HepG2 (cell line): ENCODE results near the gene MYOF. TPM values are rescaled to one million over a fixed set of nuclear protein-coding genes. Genes with fewer than 3 reads are reported as not detected.

Experiments
- ATAC-seq: fragments of 200-7000 bp; cut with Tn5 transposase; 3 replicates; pipeline ENCODE4 v1.9.1; 2020; ENCODE audit warnings: mild to moderate bottlenecking, moderate library complexity
- BruUV-seq: library from RNA; stranded (reverse); fragments of 400-500 nt; replicated peaks from 2 replicates; lab custom pipeline; 2021; lab: Mats Ljungman, UMichigan
- CTCF ChIA-PET: fragments of 300-600 bp; formaldehyde crosslinking; extraction: SDS; loops from one replicate; lab custom pipeline; 2021; ENCODE audit warnings: low total read pairs, inconsistent platforms, low intra/inter-chr PET ratio; lab: Yijun Ruan, JAX
- POLR2A ChIA-PET: fragments of 350-600 bp; sonication (Branson Sonifier 250); formaldehyde crosslinking; loops from one replicate; lab custom pipeline; 2020; ENCODE audit warnings: antibody characterized with exemption, inconsistent platforms; lab: Yijun Ruan, JAX
- DNase-seq: peaks from one replicate; pipeline ENCODE4 v3.0.0-alpha.2; 2015; ENCODE audit warnings: low spot score
- FAIRE-seq: peaks from 3 replicates; lab custom pipeline; 2011; peaks lifted over from hg19 to GRCh38; lab: Jason Lieb, UNC
- H2AFZ ChIP-seq: one replicate; pipeline ENCODE4 v1.6.1; 2011; ENCODE audit warnings: low read length, inconsistent platforms
- H3K27ac ChIP-seq: fragments of 300-600 bp; 3 replicates; pipeline ENCODE4 v1.8.0; 2011; ENCODE audit warnings: mixed run types, mild to moderate bottlenecking, mixed read lengths, low read length, inconsistent platforms; ENCODE audit not compliant: insufficient read depth; ENCODE audit errors: extremely low read length
- H3K27me3 ChIP-seq, 2 experiments: fragments of 200-600 bp in 1 of 2; 2 replicates in 1 of 2; 3 replicates in 1 of 2; pipeline versions ENCODE4 v1.6.0 to v1.8.0; 2011; ENCODE audit warnings: low read length in 2 of 2, mild to moderate bottlenecking in 2 of 2, moderate library complexity in 2 of 2, inconsistent platforms in 1 of 2; ENCODE audit not compliant: insufficient read depth in 2 of 2, control insufficient read depth in 1 of 2
- H3K36me3 ChIP-seq, 2 experiments: fragments of 200-600 bp in 1 of 2; replicated peaks in 1 of 2; 2 replicates in 1 of 2; 3 replicates in 1 of 2; pipeline versions ENCODE4 v1.5.1 to v1.8.0; 2011; ENCODE audit warnings: low read length in 2 of 2, inconsistent platforms in 1 of 2; ENCODE audit not compliant: insufficient read depth in 2 of 2, control insufficient read depth in 1 of 2
- H3K4me1 ChIP-seq: 2 replicates; pipeline ENCODE4 v1.5.1; 2012; ENCODE audit warnings: low read length, inconsistent platforms; ENCODE audit not compliant: insufficient read depth
- H3K4me2 ChIP-seq: 2 replicates; pipeline ENCODE4 v1.6.0; 2011; ENCODE audit warnings: low read depth, low read length, inconsistent platforms
- H3K4me3 ChIP-seq, 3 experiments: fragments of 200-600 bp in 1 of 3; sonication (generic), shearing (Covaris generic) in 1 of 3; replicated peaks in 1 of 3; 2 replicates each; pipeline ENCODE4 v1.5.1; 2011 to 2016; ENCODE audit warnings: low read length in 3 of 3, inconsistent platforms in 2 of 3, low read depth in 2 of 3, mild to moderate bottlenecking in 2 of 3, control low read depth in 1 of 3, mixed read lengths in 1 of 3; ENCODE audit not compliant: insufficient read depth in 1 of 3
- H3K79me2 ChIP-seq: one replicate; pipeline ENCODE4 v1.6.1; 2011; ENCODE audit warnings: low read length, inconsistent platforms; ENCODE audit not compliant: insufficient read depth
- H3K9ac ChIP-seq: 2 replicates; pipeline ENCODE4 v1.6.0; 2011; ENCODE audit warnings: mild to moderate bottlenecking, low read depth, low read length, inconsistent platforms; ENCODE audit not compliant: insufficient read depth
- H3K9me3 ChIP-seq: 2 replicates; pipeline ENCODE4 v1.5.1; 2012; ENCODE audit warnings: mild to moderate bottlenecking, low read length
- H4K20me1 ChIP-seq: 2 replicates; pipeline ENCODE4 v1.6.0; 2011; ENCODE audit warnings: inconsistent platforms, mild to moderate bottlenecking, low read length, moderate library complexity; ENCODE audit not compliant: insufficient read depth
- ASH2L ChIP-seq: fragments of 300-600, 200-600 bp; sonication (generic); IDR thresholded peaks from 2 replicates; pipeline ENCODE4 v1.7.0; 2017; ENCODE audit warnings: low read depth, mild to moderate bottlenecking, moderate library complexity, mixed read lengths, low read length; ENCODE audit not compliant: insufficient read length
- ATAD3A ChIP-seq: sonication (generic); formaldehyde crosslinking; IDR thresholded peaks from 2 replicates; pipeline ENCODE4 v1.4.0; 2020; ENCODE audit warnings: missing genetic modification reagents
- NAIF1 ChIP-seq: sonication (generic); formaldehyde crosslinking; IDR thresholded peaks from 2 replicates; pipeline ENCODE4 v1.5.0; 2020; ENCODE audit warnings: mild to moderate bottlenecking, missing genetic modification reagents, borderline replicate concordance
- PLRG1 ChIP-seq: fragments of 450-650 bp; conservative IDR thresholded peaks from 2 replicates; pipeline ENCODE4 v1.6.1; 2016
- POLR2AphosphoS5 ChIP-seq: IDR thresholded peaks from 2 replicates; pipeline ENCODE4 v1.6.1; 2012; ENCODE audit warnings: low read depth, low read length
- RAD51 ChIP-seq: fragments of 450-650 bp; IDR thresholded peaks from 2 replicates; pipeline ENCODE4 v1.6.1; 2016; ENCODE audit warnings: borderline replicate concordance
- SRF ChIP-seq: IDR thresholded peaks from 2 replicates; pipeline ENCODE4 v1.6.1; 2011; ENCODE audit warnings: mild to moderate bottlenecking, low read depth, low read length, moderate library complexity
- ZC3H13 ChIP-seq: sonication (generic); formaldehyde crosslinking; IDR thresholded peaks from 2 replicates; pipeline ENCODE4 v1.8.1; 2023; ENCODE audit warnings: mild to moderate bottlenecking, missing genetic modification reagents, moderate library complexity
- ZMYM2 ChIP-seq: sonication (generic); formaldehyde crosslinking; IDR thresholded peaks from 2 replicates; pipeline ENCODE4 v1.8.0; 2022; ENCODE audit warnings: mild to moderate bottlenecking, missing genetic modification reagents
- ZNF20 ChIP-seq: sonication (generic); formaldehyde crosslinking; IDR thresholded peaks from 2 replicates; pipeline ENCODE4 v1.4.0; 2020; ENCODE audit warnings: mild to moderate bottlenecking, moderate library complexity, missing genetic modification reagents
- ZNF720 ChIP-seq: sonication (generic); formaldehyde crosslinking; IDR thresholded peaks from 2 replicates; pipeline ENCODE4 v1.4.0; 2020; ENCODE audit warnings: missing genetic modification reagents
- ZSCAN22 ChIP-seq: sonication (generic); formaldehyde crosslinking; IDR thresholded peaks from 2 replicates; pipeline ENCODE4 v1.4.0; 2020; ENCODE audit warnings: mild to moderate bottlenecking, missing genetic modification reagents
- WGBS: methylation state at CpG from one replicate; pipeline ENCODE4 v1.1.6; 2017; ENCODE audit warnings: low lambda C conversion rate; 5-methylcytosine and 5-hydroxymethylcytosine counted together
- in situ Hi-C: cut with HindIII; loops from 2 replicates; pipeline ENCODE4 v1.10.0; 2017; ENCODE audit warnings: low pct_unique_long_range_greater_than_20kb; ENCODE audit not compliant: extremely low pct_ligation_motif_present
- intact Hi-C: fragments of 100-400 bp; cut with micrococcal nuclease; formaldehyde crosslinking; loops from one replicate; pipeline ENCODE4 v1.10.0; 2022; ENCODE audit not compliant: unreplicated experiment
- polyA plus RNA-seq, 8 experiments: library from polyadenylated mRNA; depleted of rRNA in 3 of 8; stranded (reverse) in 7 of 8; unstranded in 1 of 8; fragments of >200 nt; fragmentation: Illumina TruSeq in 4 of 8; extraction: Trizol in 4 of 8; gene quantifications; 2 replicates each; pipeline versions ENCODE4 v1.2.1 to v1.2.3, GENCODE V29; 2011 to 2016; ENCODE audit warnings: low read depth in 4 of 8, missing spikeins in 1 of 8, mixed read lengths in 1 of 8; ENCODE audit not compliant: insufficient read depth in 1 of 8
- total RNA-seq, 5 experiments: library from RNA; depleted of rRNA; stranded (reverse); fragments of >200 nt; fragmentation: Illumina TruSeq; extraction: Trizol; gene quantifications; 2 replicates each; pipeline ENCODE4 v1.2.3, GENCODE V29; 2016; ENCODE audit warnings: low read depth in 1 of 5
- TF ChIP-seq, protein P1 (sequence below): sonication (generic); formaldehyde crosslinking; IDR thresholded peaks from 2 replicates; pipeline ENCODE4 v1.9.0; 2021; ENCODE audit warnings: missing genetic modification reagents, borderline replicate concordance
- TF ChIP-seq, protein P2 (sequence below): sonication (generic); formaldehyde crosslinking; IDR thresholded peaks from 2 replicates; pipeline ENCODE4 v1.4.0; 2020; ENCODE audit warnings: missing genetic modification reagents, mild to moderate bottlenecking, borderline replicate concordance

Gene MYOF
- total and polyA plus RNA-seq, 2 of the 13 experiments (the other 11 are each of a cell fraction or from before 2014, with no cell fraction given) = 0.18 to 0.42 TPM

GRCh38 chr10:93415693-93416092 is 66.4 kb downstream of the MYOF start:
- 44% methylated on average over 6 of the region's 6 CpGs for WGBS
- Histone ChIP-seq H3K36me3 (no peaks in the 10 kb centered on the region), H3K4me1 (no peaks in the 10 kb centered on the region), H3K9me3 (no peaks in the 10 kb centered on the region), H3K9ac (no peak overlapping the region), H2AFZ (no peak overlapping the region), H3K27ac (no peak overlapping the region), H3K27me3 (no peaks in the 10 kb centered on the region), H3K79me2 (no peaks in the 10 kb centered on the region), H3K4me2 (no peak overlapping the region), H4K20me1 (no peaks in the 10 kb centered on the region), H3K4me3 (no peak overlapping the region)
- TF ChIP-seq ZNF720 (CRISPR knock-in tag) (no peak), ZNF20 (CRISPR knock-in tag) (no peak), ATAD3A (no peak), PLRG1 (no peak), RAD51 (no peak), NAIF1 (no peak), ZSCAN22 (CRISPR knock-in tag) (no peak), POLR2AphosphoS5 (no peak), ZMYM2 (CRISPR knock-in tag) (no peak), ZC3H13 (no peak), ASH2L (no peak), SRF (no peak)
- TF ChIP-seq, protein P1, sequence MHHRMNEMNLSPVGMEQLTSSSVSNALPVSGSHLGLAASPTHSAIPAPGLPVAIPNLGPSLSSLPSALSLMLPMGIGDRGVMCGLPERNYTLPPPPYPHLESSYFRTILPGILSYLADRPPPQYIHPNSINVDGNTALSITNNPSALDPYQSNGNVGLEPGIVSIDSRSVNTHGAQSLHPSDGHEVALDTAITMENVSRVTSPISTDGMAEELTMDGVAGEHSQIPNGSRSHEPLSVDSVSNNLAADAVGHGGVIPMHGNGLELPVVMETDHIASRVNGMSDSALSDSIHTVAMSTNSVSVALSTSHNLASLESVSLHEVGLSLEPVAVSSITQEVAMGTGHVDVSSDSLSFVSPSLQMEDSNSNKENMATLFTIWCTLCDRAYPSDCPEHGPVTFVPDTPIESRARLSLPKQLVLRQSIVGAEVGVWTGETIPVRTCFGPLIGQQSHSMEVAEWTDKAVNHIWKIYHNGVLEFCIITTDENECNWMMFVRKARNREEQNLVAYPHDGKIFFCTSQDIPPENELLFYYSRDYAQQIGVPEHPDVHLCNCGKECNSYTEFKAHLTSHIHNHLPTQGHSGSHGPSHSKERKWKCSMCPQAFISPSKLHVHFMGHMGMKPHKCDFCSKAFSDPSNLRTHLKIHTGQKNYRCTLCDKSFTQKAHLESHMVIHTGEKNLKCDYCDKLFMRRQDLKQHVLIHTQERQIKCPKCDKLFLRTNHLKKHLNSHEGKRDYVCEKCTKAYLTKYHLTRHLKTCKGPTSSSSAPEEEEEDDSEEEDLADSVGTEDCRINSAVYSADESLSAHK (CRISPR knock-in tag) = no peak
- TF ChIP-seq, protein P2, sequence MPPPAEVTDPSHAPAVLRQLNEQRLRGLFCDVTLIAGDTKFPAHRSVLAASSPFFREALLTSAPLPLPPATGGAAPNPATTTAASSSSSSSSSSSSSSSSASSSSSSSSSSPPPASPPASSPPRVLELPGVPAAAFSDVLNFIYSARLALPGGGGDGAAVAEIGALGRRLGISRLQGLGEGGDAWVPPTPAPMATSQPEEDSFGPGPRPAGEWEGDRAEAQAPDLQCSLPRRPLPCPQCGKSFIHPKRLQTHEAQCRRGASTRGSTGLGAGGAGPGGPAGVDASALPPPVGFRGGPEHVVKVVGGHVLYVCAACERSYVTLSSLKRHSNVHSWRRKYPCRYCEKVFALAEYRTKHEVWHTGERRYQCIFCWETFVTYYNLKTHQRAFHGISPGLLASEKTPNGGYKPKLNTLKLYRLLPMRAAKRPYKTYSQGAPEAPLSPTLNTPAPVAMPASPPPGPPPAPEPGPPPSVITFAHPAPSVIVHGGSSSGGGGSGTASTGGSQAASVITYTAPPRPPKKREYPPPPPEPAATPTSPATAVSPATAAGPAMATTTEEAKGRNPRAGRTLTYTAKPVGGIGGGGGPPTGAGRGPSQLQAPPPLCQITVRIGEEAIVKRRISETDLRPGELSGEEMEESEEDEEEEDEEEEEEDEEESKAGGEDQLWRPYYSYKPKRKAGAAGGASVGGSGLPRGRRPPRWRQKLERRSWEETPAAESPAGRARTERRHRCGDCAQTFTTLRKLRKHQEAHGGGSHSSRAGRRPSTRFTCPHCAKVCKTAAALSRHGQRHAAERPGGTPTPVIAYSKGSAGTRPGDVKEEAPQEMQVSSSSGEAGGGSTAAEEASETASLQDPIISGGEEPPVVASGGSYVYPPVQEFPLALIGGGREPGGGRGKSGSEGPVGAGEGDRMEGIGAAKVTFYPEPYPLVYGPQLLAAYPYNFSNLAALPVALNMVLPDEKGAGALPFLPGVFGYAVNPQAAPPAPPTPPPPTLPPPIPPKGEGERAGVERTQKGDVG (CRISPR knock-in tag) = no peak
- intact Hi-C loops (no loop called here), in situ Hi-C loops (no loop called here)
- FAIRE-seq = no peak
- ATAC-seq = no peak
- no TSS peak for BruUV-seq
- POLR2A ChIA-PET = no interaction called here
- CTCF ChIA-PET = no interaction called here
- DNase-seq = no peak
